ENCODE data around the gene ALDH2.
A peak's percentile ranks its signal among the peaks of the same experiment; 100 is the strongest.
"Not testable (repeated sequence)": the region's sequence is repeated elsewhere in the genome, so short reads cannot be mapped to it uniquely, and the experiment has no call there.

Gene ALDH2

DNA sequence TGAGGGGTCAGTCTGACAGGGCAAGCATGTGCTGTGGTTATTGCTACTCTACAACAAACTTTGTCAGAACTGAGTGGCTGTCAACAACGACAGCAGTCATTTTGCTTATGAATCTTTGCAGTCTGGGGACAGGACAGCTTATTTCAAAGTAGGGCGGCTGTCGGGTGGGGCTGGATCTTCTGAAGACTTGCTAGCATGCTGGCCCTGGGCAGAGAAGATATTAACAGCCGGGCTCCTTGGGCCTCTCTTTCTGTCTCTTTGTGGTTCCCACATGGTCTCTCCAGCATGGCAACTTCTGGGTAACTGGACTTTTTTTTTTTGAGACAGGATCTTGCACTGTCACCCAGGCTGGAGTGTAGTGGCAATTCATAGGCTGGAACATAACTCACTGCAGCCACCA lies 33.9 kb upstream of the ALDH2 start:
- Histone ChIP-seq H3K27ac (no peak overlapping the region), H3K27me3 (replicated peaks) (no peaks in the 10 kb centered on the region), H3K4me3 (ENCODE audit: low read depth, low read length) (no peak overlapping the region), H3K36me3 (replicated peaks) (peaks cover 4% of the 10 kb centered on the region)
- no peak for DNase-seq
- TF ChIP-seq CTCF (IDR thresholded peaks at IDR 0.05; ENCODE audit: low read depth, low read length, missing control alignments), result no peak
- in situ Hi-C loops (cut with HindIII; ENCODE audit: low pct_ligation_motif_present, low sequenced_read_pairs), result no loop called here

GRCh38 chr12:111733340-111733915 lies 33.3 kb upstream of the ALDH2 start:
- peaks cover 6% of the 10 kb centered on the region for H3K36me3 ChIP-seq (replicated peaks)
- no peak overlapping the region for H3K27ac ChIP-seq
- in situ Hi-C loops (cut with HindIII; ENCODE audit: low pct_ligation_motif_present, low sequenced_read_pairs), result no loop called here
- no peak for DNase-seq
- H3K4me3 ChIP-seq (ENCODE audit: low read depth, low read length), result no peak overlapping the region
- no peak for TF ChIP-seq CTCF (IDR thresholded peaks at IDR 0.05; ENCODE audit: low read depth, low read length, missing control alignments)
- H3K27me3 ChIP-seq (replicated peaks), result no peaks in the 10 kb centered on the region

- DNase-seq; H3K27me3 ChIP-seq (replicated peaks); in situ Hi-C loops (cut with HindIII; ENCODE audit: low pct_ligation_motif_present, low sequenced_read_pairs); H3K27ac ChIP-seq; H3K36me3 ChIP-seq (replicated peaks); H3K4me3 ChIP-seq (ENCODE audit: low read depth, low read length): not testable (repeated sequence)
These were observed 27.2 kb upstream of the ALDH2 start for GRCh38 chr12:111739524-111739923.

- in situ Hi-C loops (cut with HindIII; ENCODE audit: low pct_ligation_motif_present, low sequenced_read_pairs), result no loop called here
- no peak for TF ChIP-seq CTCF (IDR thresholded peaks at IDR 0.05; ENCODE audit: low read depth, low read length, missing control alignments)
- H3K27ac ChIP-seq, result no peak overlapping the region
- peaks cover 6% of the 10 kb centered on the region for H3K36me3 ChIP-seq (replicated peaks)
- peak; percentile 41 for DNase-seq
- no peaks in the 10 kb centered on the region for H3K27me3 ChIP-seq (replicated peaks)
- H3K4me3 ChIP-seq (ENCODE audit: low read depth, low read length), result no peak overlapping the region
These were observed 25.4 kb upstream of the ALDH2 start for GRCh38 chr12:111741235-111741812.

DNA sequence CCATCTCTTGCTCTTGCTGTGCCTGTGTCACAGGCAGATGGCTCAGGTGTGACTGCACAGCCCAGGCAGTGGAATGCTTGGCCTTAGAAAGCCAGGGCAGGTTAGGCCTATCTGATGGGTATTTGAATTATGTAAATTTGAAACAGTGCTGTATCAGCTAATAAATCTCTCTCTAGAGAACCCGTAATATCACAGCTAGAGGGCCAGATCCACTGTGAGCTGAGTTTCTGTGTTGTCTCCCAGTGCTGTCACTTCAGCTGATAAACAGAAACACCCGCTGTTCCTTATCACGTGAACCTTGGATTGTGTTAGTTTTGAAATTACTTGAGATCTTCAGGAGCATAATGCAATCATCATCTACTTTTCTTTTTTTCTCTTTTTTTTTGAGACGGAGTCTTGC lies 21.5 kb upstream of the ALDH2 start:
- H3K4me3 ChIP-seq (ENCODE audit: low read depth, low read length), result no peak overlapping the region
- no peak for DNase-seq
- H3K27ac ChIP-seq, result no peak overlapping the region
- in situ Hi-C loops (cut with HindIII; ENCODE audit: low pct_ligation_motif_present, low sequenced_read_pairs), result no loop called here
- H3K36me3 ChIP-seq (replicated peaks), result peaks cover 2% of the 10 kb centered on the region
- H3K27me3 ChIP-seq (replicated peaks), result no peaks in the 10 kb centered on the region
- TF ChIP-seq CTCF (IDR thresholded peaks at IDR 0.05; ENCODE audit: low read depth, low read length, missing control alignments), result no peak

DNA sequence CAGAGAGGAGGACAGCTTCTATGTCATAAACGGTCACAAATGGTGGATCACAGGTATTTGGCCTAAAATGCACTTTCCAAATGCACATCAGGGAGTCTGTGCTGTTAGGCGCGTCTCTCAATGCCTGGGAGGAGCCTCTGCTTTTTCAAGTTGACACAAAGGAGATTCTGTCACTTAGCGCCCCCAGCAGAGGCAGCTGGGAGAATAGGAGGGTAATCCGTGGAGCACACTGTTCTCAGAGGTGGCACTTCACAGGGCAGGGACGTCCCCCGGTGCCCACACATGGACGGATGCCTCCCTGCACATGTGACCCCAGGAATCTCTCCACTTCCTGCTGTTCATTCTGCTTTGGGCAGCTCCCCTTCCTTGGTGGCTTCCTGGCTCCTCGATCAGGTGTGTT lies 19.4 kb upstream of the ALDH2 start:
- H3K4me3 ChIP-seq (ENCODE audit: low read depth, low read length), result no peak overlapping the region
- DNase-seq, result no peak
- H3K27ac ChIP-seq, result no peak overlapping the region
- H3K36me3 ChIP-seq (replicated peaks), result peaks cover 2% of the 10 kb centered on the region
- no peak for TF ChIP-seq CTCF (IDR thresholded peaks at IDR 0.05; ENCODE audit: low read depth, low read length, missing control alignments)
- in situ Hi-C loops (cut with HindIII; ENCODE audit: low pct_ligation_motif_present, low sequenced_read_pairs), result no loop called here
- no peaks in the 10 kb centered on the region for H3K27me3 ChIP-seq (replicated peaks)
